Uterus (tissue), 2 donors: ENCODE data around the gene PRKAB2.
"Not testable (repeated sequence)": the region's sequence is repeated elsewhere in the genome, so short reads cannot be mapped to it uniquely, and the experiment has no call there.

Experiments
- CTCF ChIP-seq, 4 experiments: fragments of 200-600 bp in 2 of 4; fragments of 450-650 bp in 2 of 4; sonication (generic) in 2 of 4; IDR thresholded peaks; one replicate each; pipeline ENCODE4 v1.5.1; 2016 to 2019; ENCODE audit warnings: antibody characterized with exemption in 4 of 4, mild to moderate bottlenecking in 2 of 4, moderate library complexity in 1 of 4
- POLR2A ChIP-seq, 2 donors: fragments of 450-650 bp; IDR thresholded peaks; one replicate each; pipeline ENCODE4 v1.6.1; 2016; ENCODE audit warnings: antibody characterized with exemption in 2 of 2, mild to moderate bottlenecking in 1 of 2, moderate library complexity in 1 of 2

- not testable (repeated sequence) for TF ChIP-seq CTCF, POLR2A (IDR thresholded peaks at IDR 0.05)
These were observed 25.1 kb upstream of the PRKAB2 start for GRCh38 chr1:147197324-147197723.
